A673 (cell line): ENCODE results near the gene COL5A3. TPM values are rescaled to one million over a fixed set of nuclear protein-coding genes. Genes with fewer than 3 reads are reported as not detected.

ENCODE experiments used
- BruUV-seq: library from RNA; stranded (reverse); fragments of 400-500 nt; replicated peaks from 2 replicates; lab custom pipeline; 2021; lab: Mats Ljungman, UMichigan
- CTCF ChIA-PET: fragments of 300-600 bp; sonication (Branson Sonifier 250); formaldehyde crosslinking; loops from one replicate; lab custom pipeline; 2022; ENCODE audit warnings: antibody characterized with exemption; lab: Charles Lee
- POLR2A ChIA-PET: fragments of 300-600 bp; sonication (Branson Sonifier 250); formaldehyde crosslinking; loops from one replicate; lab custom pipeline; 2022; ENCODE audit warnings: antibody characterized with exemption; ENCODE audit not compliant: low non-redundant PET; lab: Charles Lee
- DNase-seq: peaks from one replicate; pipeline ENCODE4 v3.0.0-alpha.2; 2015; ENCODE audit warnings: low spot score
- H3K27ac ChIP-seq: fragments of 200-600 bp; sonication (generic); 2 replicates; pipeline ENCODE4 v1.5.1; 2016; ENCODE audit warnings: mixed run types, low read depth, mild to moderate bottlenecking, mixed read lengths, antibody characterized with exemption, low read length; ENCODE audit not compliant: poor library complexity, severe bottlenecking
- H3K27me3 ChIP-seq: fragments of 200-600 bp; sonication (generic); replicated peaks from 2 replicates; pipeline ENCODE4 v1.6.1; 2017; ENCODE audit warnings: mixed run types, low read depth, mild to moderate bottlenecking, mixed read lengths, antibody characterized with exemption, low read length; ENCODE audit not compliant: insufficient read depth, poor library complexity
- H3K36me3 ChIP-seq: fragments of 200-600 bp; sonication (generic); 2 replicates; pipeline ENCODE4 v1.6.1; 2016; ENCODE audit warnings: mixed run types, mild to moderate bottlenecking, mixed read lengths, antibody characterized with exemption, low read length; ENCODE audit not compliant: insufficient read depth, poor library complexity, severe bottlenecking
- H3K4me1 ChIP-seq: fragments of 200-600 bp; sonication (generic); 2 replicates; pipeline ENCODE4 v1.6.1; 2017; ENCODE audit warnings: mixed run types, mild to moderate bottlenecking, mixed read lengths, antibody characterized with exemption, low read length; ENCODE audit not compliant: insufficient read depth, poor library complexity, severe bottlenecking
- H3K4me3 ChIP-seq: fragments of 200-600 bp; sonication (generic); 2 replicates; pipeline ENCODE4 v1.5.1; 2016; ENCODE audit warnings: low read depth, mixed run types, mild to moderate bottlenecking, mixed read lengths, low read length; ENCODE audit not compliant: poor library complexity, severe bottlenecking
- H3K9me3 ChIP-seq: fragments of 200-600 bp; sonication (generic); 2 replicates; pipeline ENCODE4 v1.6.1; 2016; ENCODE audit warnings: mixed run types, low read depth, mild to moderate bottlenecking, mixed read lengths, antibody characterized with exemption, low read length; ENCODE audit not compliant: poor library complexity, severe bottlenecking
- EZH2 ChIP-seq: fragments of 200-600 bp; sonication (generic); IDR thresholded peaks from 2 replicates; pipeline ENCODE4 v1.6.1; 2017; ENCODE audit warnings: borderline replicate concordance, low read depth, mild to moderate bottlenecking, mixed read lengths, antibody characterized with exemption, low read length; ENCODE audit not compliant: poor library complexity, severe bottlenecking
- intact Hi-C: fragments of 100-400 bp; cut with micrococcal nuclease; formaldehyde crosslinking; loops from one replicate; pipeline ENCODE4 v1.10.0; 2022; ENCODE audit not compliant: unreplicated experiment
- total RNA-seq: library from RNA; stranded (reverse); gene quantifications from 2 replicates; pipeline ENCODE4 v1.2.3, GENCODE V29; 2021
- TF ChIP-seq, protein P1 (sequence below): fragments of 300-800, 200-600 bp; sonication (generic); conservative IDR thresholded peaks from 2 replicates; pipeline ENCODE4 v1.5.1; 2017; ENCODE audit warnings: low read depth, mild to moderate bottlenecking, antibody characterized with exemption, low read length, moderate library complexity, mixed read lengths

The COL5A3 gene
- total RNA-seq, 1 experiment from 2014 or later = 6.8 TPM

DNA sequence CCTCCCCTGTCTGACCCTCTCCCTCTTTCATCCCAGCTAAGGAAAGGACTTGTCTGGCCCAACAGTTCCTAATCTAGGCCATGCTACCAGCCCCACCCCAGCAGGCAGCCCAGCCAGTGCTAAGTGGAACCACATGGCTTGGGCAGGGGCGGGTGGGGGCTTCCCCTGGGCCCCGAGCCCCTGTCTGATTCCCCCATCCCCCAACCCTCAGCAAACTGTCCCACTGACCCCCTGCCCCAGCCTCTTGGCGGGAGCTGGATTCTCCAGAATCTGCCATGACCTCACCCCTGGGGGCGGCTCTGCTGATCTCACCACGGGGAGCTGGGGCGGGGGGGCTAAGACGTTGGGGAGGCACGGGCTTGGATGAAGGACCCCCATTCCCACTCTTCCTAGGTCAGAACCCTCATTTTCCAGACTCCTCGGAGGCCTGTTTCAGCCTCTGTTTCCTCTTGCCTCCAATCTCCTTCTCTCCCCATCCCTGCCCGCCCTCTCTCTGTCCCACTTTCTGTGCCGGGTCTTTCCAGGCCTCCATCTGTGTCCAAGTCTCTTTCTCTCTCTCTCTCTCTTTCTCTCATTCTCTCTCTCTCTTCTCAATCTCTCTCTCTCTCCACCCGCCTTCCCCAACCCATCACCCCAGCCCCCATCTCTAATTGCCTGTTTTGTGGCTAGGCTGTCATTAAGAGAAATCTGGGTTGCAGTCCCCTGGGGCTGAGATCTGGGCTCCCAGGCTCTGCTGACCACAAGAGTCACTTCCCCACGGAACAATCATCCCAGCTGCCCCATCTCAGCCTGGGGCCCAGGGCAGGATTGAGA, 2.7 kb downstream of the COL5A3 start:
- Histone ChIP-seq H3K27ac (no peak overlapping the region), H3K36me3 (no peaks in the 10 kb centered on the region), H3K4me1 (peaks cover 42% of the 10 kb centered on the region), H3K27me3 (no peaks in the 10 kb centered on the region), H3K9me3 (no peaks in the 10 kb centered on the region), H3K4me3 (no peak overlapping the region)
- intact Hi-C loops = no loop called here
- BruUV-seq = no TSS peak
- peak; percentile 24 for DNase-seq
- TF ChIP-seq EZH2 = no peak
- TF ChIP-seq, protein P1, sequence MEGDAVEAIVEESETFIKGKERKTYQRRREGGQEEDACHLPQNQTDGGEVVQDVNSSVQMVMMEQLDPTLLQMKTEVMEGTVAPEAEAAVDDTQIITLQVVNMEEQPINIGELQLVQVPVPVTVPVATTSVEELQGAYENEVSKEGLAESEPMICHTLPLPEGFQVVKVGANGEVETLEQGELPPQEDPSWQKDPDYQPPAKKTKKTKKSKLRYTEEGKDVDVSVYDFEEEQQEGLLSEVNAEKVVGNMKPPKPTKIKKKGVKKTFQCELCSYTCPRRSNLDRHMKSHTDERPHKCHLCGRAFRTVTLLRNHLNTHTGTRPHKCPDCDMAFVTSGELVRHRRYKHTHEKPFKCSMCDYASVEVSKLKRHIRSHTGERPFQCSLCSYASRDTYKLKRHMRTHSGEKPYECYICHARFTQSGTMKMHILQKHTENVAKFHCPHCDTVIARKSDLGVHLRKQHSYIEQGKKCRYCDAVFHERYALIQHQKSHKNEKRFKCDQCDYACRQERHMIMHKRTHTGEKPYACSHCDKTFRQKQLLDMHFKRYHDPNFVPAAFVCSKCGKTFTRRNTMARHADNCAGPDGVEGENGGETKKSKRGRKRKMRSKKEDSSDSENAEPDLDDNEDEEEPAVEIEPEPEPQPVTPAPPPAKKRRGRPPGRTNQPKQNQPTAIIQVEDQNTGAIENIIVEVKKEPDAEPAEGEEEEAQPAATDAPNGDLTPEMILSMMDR = no peak
- CTCF ChIA-PET = interaction anchor here (0.6 to 1.7 kb wide), 2 partner anchors 7 to 84 kb away, joined by 3 to 9 read pairs; no protein-coding TSS in a partner anchor
- POLR2A ChIA-PET = no interaction called here

DNA sequence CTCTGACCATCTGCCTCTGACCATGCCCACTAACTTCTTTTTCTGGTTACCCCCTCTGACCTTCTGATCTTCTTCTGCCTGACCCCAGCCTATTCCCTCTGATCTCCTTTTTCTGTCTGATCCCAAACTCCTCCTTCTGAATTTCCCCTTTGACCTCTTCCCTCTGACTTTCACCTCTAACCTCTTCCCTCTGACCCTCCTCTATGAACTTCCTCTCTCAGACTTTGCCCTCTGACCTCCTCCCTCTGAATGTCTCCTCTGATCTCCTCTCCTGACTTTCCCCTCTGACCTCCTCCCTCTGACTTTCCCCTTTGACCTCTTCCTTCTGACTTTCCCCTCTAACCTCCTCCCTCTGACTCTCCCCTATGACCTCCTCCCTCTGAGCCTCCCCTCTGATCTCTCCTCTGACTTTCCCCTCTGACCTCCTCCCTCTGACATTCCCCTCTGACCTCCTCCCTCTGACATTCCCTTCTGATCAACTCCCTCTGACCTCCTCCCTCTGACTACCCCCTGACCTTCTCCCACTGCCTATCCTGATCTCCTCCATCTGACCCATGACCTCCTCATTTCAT, 3.5 kb downstream of the COL5A3 start:
- Histone ChIP-seq H3K4me1 (peaks cover 35% of the 10 kb centered on the region), H3K9me3 (no peaks in the 10 kb centered on the region), H3K4me3 (no peak overlapping the region), H3K27me3 (no peaks in the 10 kb centered on the region), H3K27ac (no peak overlapping the region), H3K36me3 (no peaks in the 10 kb centered on the region)
- TF ChIP-seq EZH2 = no peak
- TF ChIP-seq, protein P1 = no peak
- ChIA-PET POLR2A (no interaction called here), CTCF (interaction anchor here (0.6 kb wide), 1 partner anchor 83 kb away, joined by 3 read pairs; no protein-coding TSS in a partner anchor)
- BruUV-seq = no TSS peak
- DNase-seq = no peak
- intact Hi-C loops = no loop called here

DNA sequence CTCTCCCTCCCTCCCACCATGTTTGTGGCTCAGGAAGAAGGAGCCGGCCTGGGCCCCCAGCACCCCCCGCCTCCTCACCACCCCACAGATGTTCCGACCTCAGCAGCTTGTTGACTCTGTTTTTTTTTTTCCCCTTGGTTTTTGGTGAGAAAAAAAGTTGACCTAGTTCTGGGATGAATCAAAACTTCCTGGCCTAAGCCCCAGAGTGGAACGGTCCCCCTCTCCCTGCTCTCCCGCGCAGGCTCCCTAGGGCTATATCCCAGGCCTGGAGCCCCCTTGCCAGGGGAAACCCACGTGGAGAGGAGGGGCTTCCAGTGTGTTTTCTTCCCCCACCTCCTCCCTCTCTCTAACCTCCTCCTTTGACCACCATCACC, 4.0 kb downstream of the COL5A3 start:
- intact Hi-C loops = no loop called here
- no TSS peak for BruUV-seq
- no peak overlapping the region for H3K4me3 ChIP-seq
- H3K36me3 ChIP-seq = no peaks in the 10 kb centered on the region
- CTCF ChIA-PET = no interaction called here
- peaks cover 35% of the 10 kb centered on the region for H3K4me1 ChIP-seq
- no peak for DNase-seq
- H3K27me3 ChIP-seq = no peaks in the 10 kb centered on the region
- no peak overlapping the region for H3K27ac ChIP-seq
- H3K9me3 ChIP-seq = no peaks in the 10 kb centered on the region
- TF ChIP-seq, protein P1 = no peak
- no peak for TF ChIP-seq EZH2
- POLR2A ChIA-PET = no interaction called here
